HG03354 (cell line): ENCODE results near the gene SYT2.
"Not testable (repeated sequence)": the region's sequence is repeated elsewhere in the genome, so short reads cannot be mapped to it uniquely, and the experiment has no call there.

Experiments used
- ATAC-seq: cut with Tn5 transposase; IDR thresholded peaks from one replicate; pipeline ENCODE4 v1.9.1; 2021; ENCODE audit warnings: mild to moderate bottlenecking; ENCODE audit not compliant: unreplicated experiment, poor library complexity, severe bottlenecking

Gene SYT2

GRCh38 chr1:202648605-202649226, 61.5 kb downstream of the SYT2 start:
- no peak for ATAC-seq

- no peak for ATAC-seq
Measured at GRCh38 chr1:202645097-202645476, 65.2 kb downstream of the SYT2 start.

- no peak for ATAC-seq
Measured at GRCh38 chr1:202644219-202645096, 65.8 kb downstream of the SYT2 start.

GRCh38 chr1:202643397-202644218, 66.6 kb downstream of the SYT2 start:
- ATAC-seq, result no peak

- no peak for ATAC-seq
Measured at GRCh38 chr1:202642619-202643291, 67.5 kb downstream of the SYT2 start.

DNA sequence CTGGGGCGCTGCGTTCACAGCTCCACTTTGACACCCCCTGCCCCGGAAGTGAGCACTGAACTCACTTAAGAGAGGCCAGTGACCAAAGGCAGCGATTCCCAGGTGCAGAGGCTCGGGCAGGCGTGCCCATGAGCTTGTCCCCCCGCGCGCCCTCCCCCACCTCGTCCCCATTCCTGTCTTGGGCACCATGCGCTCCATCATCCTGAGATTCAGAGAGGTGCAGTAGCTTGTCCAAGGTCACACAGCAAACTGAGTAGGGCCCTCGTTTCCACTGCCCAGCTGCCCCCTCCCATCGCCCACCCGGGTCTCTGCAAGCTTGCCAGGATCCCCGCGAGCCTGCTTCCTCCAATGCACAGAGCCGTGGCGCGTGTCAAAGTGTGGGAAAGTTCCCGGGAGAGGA, 68.0 kb downstream of the SYT2 start:
- ATAC-seq, result no peak

- ATAC-seq, result no peak
Measured at GRCh38 chr1:202639500-202639899, 70.8 kb downstream of the SYT2 start.

GRCh38 chr1:202638701-202639305, 71.5 kb downstream of the SYT2 start:
- not testable (repeated sequence) for ATAC-seq

GRCh38 chr1:202638019-202638700, 72.1 kb downstream of the SYT2 start:
- ATAC-seq, result no peak

DNA sequence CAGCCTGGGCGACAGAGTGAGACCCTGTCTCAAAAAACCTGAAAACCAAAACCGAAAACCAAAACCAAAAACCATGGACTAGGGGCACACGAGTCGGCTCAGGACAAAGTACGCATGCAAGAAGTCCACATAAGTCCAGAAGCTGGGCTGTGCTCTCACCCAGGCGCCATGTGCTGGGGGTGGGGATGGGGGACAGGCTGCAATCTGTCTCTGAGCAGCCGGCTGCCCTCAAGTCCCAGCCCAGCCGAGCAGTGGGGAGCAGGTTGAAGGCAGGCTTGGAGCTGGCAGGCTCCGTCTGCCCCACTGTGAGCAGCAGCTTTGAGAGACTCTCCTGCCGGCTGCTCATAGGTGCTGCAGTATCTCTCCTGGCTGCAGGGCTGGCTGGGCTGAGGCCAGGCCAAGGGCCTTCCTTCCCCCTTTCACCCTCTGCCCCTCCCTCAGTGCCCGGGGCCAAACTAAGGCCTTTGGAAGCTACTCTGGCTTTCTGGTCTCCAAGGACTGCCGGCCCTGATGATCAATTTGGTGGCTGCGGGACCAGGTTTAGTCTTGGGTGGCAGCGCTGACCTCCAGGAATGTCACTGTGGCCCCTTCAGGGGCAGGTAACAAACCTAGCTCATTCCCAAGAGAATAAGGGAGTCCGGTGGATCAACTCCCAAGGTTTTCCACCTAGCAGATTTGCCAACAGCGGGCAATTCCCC, 72.8 kb downstream of the SYT2 start:
- ATAC-seq, result not testable (repeated sequence)

DNA sequence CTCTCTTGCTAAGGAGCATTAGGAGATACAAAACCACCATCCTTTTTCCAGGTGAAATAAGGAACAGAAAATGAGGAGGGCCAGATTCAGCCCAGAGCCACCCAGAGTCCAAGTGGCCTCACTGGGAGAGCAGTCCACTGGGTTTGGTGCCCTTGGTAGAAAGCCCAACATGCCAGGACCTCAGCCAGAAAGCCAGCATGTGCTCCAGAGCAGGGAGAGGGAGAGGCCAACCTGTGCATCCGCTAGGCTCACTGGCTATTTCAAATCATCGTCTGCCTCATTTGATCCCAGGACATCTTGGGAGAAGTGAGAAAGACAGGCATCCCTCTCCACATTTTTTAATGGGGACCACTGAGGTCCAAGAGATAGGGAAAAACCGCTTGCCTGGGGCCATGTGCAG, 74.1 kb downstream of the SYT2 start:
- ATAC-seq, result not testable (repeated sequence)

DNA sequence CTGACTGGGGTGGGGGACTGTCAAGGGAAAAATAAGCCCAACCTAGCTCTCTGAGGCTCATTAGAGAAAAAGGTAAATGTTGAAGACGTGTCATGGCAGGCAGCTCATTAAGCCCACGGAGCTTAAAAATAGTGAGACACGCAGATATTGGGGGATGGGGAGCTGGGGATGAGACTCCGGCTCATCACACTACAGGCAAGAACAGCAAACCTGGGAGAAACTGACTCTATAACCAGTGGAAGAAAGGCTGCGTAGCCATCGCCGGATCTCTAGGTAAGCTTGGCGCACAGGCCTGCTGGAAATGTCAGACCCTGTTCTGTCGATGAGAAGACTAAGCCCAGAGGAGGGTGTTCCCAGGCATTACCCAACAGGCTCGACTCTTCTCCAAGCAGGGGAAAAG, 78.0 kb downstream of the SYT2 start:
- ATAC-seq, result no peak

DNA sequence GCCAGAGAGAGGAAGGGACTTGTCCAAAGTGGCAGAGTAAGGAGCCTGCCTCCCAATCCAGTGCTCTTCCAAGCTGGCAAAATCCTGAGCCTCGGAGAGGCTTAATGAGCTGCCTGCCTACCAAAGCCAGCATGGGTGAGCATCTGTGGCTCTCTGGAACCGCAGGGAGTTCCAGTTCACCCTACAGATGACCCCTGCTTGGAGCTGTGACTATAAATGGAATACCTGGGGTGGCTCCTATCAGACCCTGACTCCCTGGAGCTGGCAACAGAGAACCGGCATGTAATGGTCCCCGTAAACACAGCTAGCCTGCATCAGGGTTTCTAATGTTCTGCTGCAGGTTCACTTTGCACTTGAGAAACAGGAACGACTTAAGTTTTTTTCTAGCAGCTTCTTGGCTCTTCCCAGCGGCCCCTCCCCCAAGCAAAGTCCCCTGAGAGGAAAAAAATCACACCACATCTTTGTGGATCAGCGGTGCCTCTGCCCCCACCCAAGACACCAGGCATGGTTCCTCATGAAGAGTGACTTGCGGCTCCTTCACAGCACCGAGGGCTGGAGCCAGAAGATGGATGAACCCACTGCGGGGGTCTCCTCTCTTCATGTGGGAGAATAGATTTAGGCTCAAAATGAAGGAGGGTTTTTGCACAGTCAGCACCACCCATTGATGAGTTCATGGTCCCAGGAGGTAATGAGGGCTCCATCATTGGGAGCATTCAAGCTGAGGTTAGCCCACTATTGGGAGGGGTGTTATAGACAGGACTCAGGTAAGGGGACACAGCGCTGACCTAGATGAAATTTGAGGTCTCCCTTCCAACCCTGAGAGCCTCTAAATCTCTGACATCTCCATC, 79.0 kb downstream of the SYT2 start:
- ATAC-seq, result no peak

- ATAC-seq, result no peak
Measured at GRCh38 chr1:202630541-202630940, 79.7 kb downstream of the SYT2 start.

DNA sequence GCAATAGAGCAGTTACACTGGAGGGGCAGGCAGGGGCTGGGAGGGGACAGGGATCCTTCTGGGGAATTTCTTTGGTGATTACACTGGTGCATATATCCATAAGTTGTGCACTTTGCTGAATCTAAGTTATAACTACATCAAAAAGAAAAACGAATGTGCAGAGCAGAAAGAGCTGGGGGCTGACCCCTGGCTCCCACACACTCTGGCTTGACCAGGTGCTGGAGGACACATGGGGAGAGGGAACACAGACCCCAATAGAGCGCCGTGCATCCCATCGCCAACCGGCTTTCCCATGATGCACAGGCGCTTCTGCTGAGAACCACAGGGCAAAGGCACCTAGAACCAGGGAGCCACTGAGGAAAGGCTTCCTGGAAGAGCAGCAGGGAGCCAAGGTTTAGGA, 80.2 kb downstream of the SYT2 start:
- not testable (repeated sequence) for ATAC-seq

GRCh38 chr1:202629257-202629811, 80.9 kb downstream of the SYT2 start:
- ATAC-seq, result peak; percentile 78

DNA sequence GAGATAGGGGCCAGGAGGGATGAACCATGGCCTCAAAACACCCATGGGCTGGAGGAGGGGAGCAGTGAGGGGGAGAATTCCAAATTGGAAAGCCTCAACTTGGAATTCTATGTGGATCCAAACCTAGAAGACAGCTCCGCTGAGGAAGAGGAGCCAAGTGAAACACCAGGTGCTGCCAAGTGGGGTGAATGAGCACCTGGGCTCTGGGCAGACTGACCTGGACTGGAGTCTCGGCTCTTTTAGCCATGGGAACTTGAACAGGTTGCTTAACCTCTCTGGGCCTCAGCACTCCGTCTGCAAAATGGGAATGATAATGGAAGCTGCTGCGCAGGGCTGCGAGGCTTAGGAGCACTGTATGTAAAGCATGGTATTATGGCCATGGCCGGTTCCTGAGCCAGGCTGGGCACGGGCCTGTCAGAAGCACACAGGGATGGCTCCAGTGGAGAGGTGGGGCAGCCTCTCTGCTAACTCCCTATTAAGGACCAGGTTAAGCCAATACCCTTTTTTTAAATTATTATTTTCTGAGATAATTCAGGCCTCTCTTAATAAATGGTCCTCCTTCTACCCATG, 81.5 kb downstream of the SYT2 start:
- peak; percentile 3 for ATAC-seq
